SK-N-MC (cell line): Measurements from ENCODE around the gene MLKL.

Source experiments
- EZH2 ChIP-seq: fragments of 200-600 bp; sonication (generic); IDR thresholded peaks from one replicate; pipeline ENCODE4 v1.6.1; 2017; ENCODE audit warnings: antibody characterized with exemption
- FOXP2 ChIP-seq: optimal IDR thresholded peaks from 2 replicates; pipeline ENCODE3; 2011; ENCODE audit warnings: mild to moderate bottlenecking, moderate library complexity; ENCODE audit not compliant: insufficient read depth; ENCODE audit errors: extremely low read length, control extremely low read depth
- POLR2AphosphoS5 ChIP-seq: IDR thresholded peaks from 2 replicates; pipeline ENCODE4 v1.6.1; 2012; ENCODE audit warnings: mild to moderate bottlenecking, low read depth, low read length, borderline replicate concordance

- TF ChIP-seq FOXP2 (no peak), EZH2 (no peak), POLR2AphosphoS5 (no peak)
These were observed 37.5 kb upstream of the MLKL start for GRCh38 chr16:74738113-74738541.
